HG03565 (cell line): ENCODE data around the gene KCNK7.
A peak's percentile ranks its signal among the peaks of the same experiment; 100 is the strongest.

Experiments
- ATAC-seq: cut with Tn5 transposase; IDR thresholded peaks from one replicate; pipeline ENCODE4 v1.9.1; 2021; ENCODE audit warnings: mild to moderate bottlenecking, moderate library complexity; ENCODE audit not compliant: unreplicated experiment

The KCNK7 gene

DNA sequence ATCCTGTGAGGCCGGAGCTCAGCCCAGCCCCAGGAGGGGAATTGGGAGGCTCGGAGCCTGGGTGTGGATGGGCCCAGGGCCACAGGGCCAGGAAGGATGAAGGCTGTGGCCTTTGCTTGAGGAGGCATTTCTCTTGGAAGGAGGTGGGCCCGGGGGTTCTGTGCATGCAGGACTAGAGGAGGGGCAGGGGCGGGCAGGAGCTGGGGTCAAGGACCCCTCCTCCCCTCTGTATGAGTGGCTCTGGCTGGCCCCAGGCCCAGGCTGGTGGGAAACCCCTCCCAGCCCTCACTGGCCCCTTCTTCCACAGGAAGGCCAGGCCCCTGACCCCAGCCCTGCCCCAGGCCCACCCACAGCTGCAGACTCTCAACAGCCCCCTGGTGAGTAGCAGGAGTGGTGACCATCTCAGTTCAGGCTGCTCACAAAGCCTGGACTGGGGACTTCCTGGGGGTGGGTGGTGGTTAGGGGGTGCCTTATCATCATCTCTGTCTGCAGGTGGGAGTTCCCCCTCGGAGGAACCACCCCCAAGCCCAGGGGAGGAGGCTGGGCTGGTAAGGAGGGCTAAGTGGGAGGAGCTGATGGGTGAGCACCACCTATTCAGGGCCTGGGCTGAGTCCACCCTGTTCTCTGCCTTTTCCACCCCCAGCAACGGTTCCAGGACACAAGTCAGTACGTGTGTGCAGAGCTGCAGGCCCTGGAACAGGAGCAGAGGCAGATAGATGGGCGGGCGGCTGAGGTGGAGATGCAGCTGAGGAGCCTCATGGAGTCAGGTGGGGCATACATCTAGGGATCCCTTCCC, 6.0 kb downstream of the KCNK7 start:
- no peak for ATAC-seq

DNA sequence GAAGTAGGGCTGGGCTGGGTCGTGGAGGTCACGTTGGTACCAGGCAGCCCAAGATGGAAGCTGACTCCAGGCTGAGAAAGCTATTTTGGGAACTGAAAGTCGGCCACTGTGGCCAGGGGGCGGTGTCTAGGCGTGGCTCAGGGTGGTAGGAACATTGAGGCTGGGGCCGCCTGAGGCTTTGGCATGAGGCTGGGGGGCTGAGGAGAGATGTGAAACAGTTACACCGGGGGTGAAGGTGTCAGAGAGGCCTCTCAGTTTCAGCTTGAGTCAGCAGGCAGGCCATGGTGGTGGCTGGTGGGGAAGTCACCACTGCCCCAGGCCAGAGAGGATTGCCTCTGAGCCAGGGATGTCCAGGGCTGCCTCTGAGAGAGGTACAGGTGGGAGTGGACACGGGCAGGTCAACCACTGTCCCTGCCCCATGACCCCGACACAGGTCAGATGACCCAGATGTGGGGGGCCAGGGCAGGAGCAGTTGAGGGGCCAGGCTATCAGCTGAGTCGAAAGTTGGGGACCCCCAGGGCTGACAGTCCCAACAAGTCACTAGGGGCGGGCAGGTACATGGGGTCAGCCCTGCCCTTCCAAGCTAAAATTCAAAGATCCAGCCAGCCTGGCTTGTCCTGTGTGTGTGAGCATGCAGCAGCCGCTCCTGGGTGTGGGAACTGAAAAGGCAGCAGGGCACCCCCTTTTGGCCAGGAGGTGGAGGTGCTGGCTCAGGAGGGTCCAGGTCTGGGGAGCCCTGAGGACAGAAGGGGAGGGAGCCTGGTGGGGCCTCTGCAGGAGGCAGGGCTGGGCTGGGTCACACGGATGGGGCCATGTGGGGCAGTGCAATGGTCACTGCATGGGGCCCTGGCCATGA, 7.2 kb downstream of the KCNK7 start:
- ATAC-seq: peak; percentile 42

DNA sequence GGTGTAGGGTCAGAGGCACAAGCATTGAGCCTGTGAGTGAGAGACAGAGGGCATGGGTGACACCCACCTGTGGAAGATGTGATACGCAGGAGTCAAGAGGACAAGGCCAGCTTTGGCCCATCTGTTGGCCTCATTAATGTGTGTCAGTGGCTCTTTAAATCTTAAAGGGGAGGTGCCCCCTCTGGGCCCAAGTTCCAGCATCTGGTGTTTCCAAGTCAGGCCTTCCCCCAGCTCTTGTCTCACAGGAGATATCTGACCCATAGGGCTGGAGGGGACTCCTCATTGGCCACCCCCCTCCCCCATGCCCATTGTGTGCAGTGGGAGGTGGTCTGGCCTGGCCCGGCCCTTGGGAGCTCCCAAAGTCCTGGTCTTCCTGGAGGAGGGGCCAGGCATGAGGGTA, 8.9 kb downstream of the KCNK7 start:
- no peak for ATAC-seq

DNA sequence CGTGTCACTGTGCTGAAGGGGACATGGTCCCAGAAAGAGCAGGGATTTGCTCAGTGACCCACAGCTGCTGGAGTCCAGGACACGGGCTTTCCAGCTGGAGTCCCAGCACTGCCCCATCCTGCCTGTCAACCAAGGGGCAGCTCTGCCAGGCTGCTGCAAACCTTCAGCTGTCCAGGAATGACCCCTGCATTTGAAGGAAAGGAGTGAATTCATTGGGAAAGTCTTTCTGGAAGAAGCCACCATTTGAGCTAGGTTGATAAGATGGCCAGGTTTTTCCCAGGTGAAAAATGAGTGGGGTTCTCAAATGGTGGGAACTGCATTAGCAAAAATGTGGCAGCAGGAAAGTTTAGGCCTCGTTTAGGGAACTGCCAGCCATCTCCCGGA, 9.4 kb downstream of the KCNK7 start:
- no peak for ATAC-seq

DNA sequence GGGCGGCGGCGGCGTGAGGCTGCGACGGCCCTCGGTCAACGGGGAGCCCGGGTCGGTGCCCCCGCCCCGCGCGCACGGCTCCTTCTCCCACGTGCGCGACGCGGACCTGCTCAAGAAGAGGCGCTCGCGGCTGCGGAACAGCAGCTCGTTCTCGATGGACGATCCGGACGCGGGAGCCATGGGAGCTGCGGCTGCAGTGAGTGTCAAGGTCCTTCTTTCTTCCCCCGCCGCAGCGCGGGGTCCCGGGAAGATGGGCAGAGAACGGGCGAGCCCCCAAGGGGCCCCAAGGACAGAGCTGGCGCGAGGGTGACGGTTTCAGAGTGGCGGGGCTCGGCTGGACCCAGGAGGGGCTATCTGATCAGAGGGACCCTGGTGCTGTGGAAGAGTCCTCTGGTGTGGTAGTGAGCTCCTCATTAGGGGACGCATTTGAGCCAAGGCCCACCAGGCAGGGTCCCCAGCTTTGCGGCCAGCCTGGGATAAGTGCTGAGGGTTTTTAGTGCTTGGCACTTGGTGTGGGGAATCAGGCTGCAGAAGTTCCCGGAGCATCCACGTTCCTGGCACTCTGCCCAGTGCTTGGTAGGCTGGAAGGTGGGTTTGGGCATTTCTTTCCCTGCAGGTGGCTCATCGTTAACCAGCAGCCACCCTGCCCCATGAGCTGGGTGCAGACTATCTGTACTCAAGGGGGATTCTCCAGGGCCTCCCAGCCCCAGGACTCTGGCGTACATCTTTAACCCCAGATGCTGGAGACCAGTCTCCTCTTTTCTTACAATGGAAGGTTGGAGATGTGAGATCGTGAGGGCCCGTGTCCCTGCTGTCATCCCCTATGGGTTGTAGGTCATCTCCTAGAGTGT, 10.0 kb downstream of the KCNK7 start:
- ATAC-seq: no peak

DNA sequence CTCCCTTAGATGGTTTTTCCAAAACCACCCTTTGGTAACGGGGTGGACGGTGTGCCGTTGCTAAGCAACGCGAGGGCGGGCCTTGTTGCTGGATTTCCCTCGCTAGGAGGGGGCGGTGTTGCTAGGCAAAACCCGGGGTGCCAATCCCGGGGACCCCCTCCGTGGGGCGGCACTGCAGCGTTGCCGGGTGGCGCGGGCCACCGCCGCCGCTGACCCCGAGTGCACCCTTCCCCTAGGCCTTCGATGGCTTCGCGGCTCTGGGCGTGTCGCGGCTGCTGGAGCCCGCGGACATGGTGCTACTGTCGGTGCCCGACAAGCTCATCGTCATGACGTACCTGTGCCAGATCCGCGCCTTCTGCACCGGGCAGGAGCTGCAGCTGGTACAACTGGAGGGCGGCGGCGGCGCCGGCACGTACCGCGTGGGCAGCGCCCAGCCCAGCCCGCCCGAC, 10.9 kb downstream of the KCNK7 start:
- no peak for ATAC-seq

DNA sequence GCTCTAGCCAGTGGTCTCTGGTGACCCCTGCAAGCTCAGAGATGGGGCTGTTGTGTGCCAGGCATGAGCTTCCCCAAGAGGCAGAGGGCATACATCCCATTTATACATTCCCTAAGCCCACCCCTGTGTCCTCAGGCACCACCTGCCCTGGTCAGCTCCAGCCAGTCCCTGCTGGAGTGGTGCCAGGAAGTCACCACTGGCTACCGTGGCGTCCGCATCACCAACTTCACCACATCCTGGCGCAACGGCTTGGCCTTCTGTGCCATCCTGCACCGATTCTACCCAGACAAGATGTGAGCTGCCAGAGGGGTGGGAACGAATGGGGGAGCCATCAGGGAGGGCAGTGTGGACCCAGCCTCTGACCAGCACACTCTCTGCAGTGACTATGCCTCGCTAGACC, 11.5 kb downstream of the KCNK7 start:
- no peak for ATAC-seq

DNA sequence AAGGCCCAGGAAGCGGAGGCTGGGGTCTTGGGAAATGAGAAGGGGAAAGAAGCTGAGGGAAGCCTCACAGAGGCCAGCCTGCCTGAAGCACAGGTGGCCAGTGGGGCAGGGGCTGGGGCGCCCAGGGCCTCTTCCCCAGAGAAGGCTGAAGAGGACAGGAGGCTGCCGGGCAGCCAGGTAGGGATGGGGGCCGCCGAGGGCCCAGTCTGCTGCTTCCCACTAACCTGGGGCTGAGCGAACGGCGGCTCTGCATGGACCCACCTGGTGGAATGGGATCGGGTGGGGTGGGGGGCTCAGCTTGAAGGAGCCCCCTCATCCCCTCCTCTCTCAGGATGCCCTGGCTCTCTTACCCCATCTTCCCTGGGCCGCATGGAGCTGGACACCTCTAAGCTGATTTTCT, 12.0 kb downstream of the KCNK7 start:
- no peak for ATAC-seq

DNA sequence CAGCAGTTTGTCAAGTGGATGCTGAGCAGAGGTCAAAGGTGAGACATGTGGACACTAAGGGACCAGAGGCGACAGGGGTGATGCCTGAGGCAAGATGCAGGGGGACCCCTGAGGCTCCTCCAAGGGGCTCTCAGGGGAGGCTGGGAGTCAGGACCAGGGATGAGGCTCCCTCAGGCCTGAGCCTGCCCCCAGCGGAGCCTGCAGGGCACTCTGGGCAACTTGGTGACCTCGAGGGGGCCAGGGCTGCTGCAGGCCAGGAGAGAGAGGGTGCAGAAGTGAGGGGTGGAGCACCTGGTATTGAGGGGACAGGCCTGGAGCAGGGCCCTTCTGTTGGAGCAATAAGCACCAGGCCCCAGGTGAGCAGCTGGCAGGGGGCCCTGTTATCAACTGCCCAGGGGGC, 13.7 kb downstream of the KCNK7 start:
- no peak for ATAC-seq

DNA sequence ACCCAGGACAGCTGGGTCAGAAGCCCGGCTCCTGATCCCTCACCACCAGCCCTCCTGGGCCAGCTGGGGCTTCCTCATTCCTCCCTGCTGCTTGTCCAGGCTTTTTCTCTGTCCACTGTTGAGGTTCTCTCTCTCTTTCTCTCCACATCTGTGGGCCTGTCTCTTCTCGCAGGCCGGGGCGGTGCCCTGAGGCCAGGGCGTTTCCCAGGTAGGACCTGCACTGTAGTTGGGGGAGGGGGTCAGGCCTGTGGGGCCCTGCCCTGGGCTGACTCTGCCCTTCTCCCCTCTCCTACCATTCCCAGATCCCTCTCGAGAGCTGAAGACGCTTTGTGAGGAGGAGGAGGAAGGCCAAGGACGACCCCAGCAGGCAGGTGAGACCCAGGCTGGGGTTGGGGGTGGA, 14.8 kb downstream of the KCNK7 start:
- ATAC-seq: no peak

DNA sequence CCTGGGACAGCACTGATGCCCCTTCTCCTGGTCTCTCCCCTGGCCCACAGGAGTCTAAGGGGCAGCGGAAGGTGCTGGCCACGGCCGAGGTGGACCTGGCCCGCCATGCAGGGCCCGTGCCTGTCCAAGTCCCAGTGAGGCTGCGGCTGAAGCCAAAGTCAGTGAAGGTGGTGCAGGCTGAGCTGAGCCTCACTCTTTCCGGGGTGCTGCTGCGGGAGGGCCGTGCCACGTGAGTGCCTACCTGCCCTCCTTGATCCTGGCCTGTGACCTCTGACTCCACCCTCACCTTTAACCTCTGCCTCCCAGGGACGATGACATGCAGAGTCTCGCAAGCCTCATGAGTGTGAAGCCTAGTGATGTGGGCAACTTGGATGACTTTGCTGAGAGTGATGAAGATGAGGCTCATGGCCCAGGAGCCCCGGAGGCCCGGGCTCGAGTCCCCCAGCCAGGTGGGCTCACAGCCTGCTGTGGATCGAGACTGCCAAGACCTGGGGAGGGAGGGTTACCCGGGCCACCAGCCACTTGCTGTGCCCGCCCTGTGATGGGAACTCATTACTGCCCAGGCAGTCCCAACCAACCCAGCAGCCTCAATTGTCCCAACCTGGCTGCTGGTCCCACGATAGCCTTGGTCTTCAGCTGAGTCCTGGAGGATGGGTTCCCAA, 15.4 kb downstream of the KCNK7 start:
- ATAC-seq: no peak

DNA sequence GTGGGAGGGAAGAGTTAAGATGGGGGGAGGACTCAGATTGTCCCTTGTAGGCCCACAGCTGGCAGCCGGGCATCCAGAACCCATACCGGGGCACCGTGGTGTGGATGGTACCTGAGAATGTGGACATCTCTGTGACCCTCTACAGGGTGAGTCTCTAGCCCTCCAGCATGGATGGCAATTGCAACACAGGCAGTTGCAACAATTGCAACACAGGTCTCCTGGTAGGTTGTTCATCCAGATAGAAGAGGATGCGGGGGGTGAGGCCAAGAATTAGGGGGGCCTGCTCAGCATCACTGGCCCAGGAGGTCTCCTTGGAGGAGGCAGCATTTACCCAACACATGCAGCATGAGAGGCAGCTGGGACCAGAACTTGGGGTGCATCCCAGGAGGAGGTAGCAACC, 16.3 kb downstream of the KCNK7 start:
- ATAC-seq: no peak

DNA sequence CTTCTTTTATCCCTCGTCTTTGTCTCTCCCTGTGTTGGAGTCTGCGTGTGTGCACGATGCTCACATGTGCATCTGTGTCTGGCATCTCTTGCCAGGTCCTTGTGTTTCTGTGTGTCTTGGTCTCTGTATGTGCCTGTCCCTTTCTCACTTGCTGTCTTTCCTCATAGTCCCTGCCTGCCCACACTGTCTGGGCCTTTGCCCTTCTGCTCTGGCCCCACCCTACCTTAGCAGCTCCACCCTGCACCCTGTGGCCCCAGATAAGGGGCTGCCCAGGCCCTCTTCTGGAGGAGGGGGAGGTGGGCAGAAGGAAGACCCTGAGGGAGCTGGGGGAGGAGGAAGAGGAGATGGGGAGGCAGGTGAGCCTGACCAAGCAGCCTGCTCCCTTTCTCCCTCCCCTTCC, 16.9 kb downstream of the KCNK7 start:
- ATAC-seq: no peak

DNA sequence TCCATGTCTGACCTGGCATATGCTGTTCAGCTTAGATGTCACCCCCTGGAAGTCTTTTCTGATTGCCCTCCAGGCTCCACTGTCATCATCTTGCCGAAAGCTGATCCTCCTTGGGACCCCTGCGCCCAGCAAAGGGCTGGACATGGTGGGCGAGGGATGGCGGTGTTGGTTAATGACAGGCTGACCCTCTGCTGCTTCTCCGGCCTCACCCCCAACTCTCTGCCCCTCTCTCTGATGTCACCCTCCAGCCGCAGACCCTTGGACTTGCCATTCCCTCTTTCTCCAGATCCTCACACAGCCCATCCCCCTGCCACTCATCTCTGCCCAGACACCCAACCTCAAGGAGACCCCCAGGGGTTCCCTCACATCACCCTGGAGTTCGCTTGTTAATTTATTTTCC, 17.5 kb downstream of the KCNK7 start:
- no peak for ATAC-seq

DNA sequence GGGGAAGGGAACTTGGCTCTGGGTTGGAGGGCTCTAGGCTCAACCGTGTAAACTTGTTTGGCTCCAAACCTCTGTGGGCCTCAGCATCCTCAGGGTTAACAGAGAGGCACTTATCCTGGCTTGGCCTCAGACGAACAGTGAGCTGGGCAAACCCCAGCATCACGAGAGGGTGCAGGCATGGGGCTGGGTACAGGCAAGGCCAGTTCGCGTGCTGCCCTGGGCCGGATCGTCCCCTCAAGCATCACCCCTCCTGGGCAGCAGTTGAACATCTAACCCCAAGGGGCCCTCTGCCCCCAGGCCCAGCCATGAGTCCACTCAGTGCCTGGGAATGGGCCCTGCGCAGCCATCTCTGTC, 17.9 kb downstream of the KCNK7 start:
- ATAC-seq: no peak

DNA sequence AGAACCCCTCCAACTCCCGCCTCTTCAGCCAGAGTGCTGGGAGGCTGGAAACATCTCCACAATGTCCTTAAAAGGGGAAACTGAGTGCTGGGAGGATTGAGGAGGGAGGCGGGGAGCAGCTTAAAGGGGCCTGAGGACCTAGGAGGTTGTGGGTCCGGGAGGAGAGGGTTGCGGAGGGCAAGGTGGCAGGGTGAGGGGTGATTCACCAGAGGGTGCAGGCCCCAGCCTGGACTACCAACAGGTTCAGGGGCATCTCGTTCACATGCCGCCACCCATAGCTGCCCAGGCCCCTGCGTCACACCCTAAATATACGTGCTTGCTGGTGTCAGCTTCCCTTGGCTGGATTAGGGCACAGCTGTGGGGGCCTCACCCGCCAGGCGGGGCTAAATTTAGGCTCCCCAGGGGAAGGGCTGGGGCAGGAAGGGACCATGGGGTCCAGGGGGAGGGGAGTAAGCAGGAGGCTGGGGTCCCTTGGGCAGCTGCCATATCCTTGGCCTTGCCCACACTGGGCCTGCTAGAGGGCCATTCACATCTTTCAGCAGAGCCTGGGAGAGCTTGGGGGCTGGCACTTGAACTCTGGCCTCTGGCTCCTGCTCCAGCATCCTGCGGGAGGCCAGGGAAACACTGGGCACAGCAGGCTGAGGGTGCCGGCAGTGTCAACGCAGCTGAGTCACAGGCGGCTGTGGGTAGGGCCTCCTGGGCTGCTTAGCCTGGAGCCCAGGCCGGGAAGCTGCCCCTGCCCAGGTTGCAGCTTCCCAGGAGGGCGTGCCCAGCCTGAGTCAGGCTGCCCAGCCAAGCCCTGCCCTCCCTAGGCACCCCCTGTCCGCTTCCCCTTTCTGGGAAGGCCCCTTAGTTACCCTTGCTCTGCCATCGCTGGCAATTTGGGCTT, 18.5 kb downstream of the KCNK7 start:
- no peak for ATAC-seq

DNA sequence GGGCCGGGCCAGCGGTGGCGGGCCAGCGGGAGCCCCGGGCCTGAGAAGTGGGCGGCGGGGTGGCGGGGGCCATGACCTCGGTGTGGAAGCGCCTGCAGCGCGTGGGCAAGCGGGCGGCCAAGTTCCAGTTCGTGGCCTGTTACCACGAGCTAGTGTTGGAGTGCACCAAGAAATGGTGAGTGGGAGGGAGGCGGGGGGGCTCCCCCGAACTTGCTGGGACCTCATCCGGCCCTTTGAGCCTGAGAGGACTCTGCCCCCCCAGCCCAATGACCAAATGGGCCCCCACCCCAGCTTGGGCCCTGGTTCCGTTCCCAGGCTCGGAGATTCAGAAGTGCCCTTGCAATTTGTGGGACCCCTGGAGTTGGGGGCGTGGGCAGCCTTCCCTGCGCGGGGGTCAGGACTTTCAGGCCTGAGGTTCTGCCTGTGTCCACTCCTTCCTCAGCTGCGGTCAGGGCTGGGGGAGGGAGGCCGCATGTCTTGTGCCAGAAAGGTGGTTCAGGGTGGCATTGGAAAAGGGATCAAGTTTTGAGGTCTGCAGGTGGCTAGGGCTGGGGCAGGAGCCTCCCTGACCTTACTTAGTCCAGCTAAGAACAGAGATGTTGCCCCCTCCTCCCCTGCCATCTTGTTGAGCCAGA, 19.3 kb downstream of the KCNK7 start:
- no peak for ATAC-seq

DNA sequence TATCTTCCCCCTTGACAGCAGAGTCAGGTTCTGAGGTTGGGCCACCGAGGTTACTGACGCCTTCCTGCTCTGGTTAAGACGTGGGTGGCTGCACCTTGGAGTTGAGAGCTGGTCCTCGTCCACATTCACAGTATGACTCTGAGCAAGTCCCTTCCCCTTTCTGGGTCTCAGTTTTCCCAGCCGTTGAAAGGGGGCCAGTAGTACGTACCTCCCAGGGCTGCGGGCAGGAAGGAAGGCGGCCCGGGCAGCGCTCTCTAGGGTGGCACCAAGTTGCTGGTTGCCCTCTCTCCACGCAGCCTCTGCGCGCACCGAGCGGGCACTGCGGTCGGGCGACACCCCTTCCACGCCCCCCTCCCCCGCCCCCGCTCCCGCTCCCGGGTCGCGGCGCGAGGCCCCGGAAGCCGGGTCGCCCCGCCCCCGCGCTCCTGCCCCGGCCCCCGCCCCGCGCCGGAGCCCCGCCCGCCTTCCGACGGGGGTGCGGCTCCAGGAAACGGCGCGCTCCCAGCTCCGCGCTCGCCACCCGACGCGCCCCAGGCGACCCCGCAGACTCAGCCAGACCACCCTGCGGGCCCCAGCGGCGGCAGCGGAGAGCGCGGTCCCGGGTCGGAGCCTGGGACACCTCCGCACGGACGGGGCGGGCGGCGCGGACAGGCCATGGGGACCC, 19.9 kb downstream of the KCNK7 start, which contains the start of gene EHBP1L1:
Gene EHBP1L1, plus strand, starts transcription at position 486 of the 664 bp plus-strand sequence. CDS start 250 bp downstream, outside the sequence.
- ATAC-seq: no peak
